Measurements from ENCODE around the gene DENND4A. TPM values are rescaled to one million over a fixed set of nuclear protein-coding genes. Genes with fewer than 3 reads are reported as not detected.

The DENND4A gene
- total and polyA plus RNA-seq, 9 of the 15 experiments (the other 6 are each of a cell fraction or from before 2014, with no cell fraction given) = 6.8 to 32.3 (median 19.9) TPM

GRCh38 chr15:65610871-65611718 lies 181.0 kb downstream of the DENND4A start, which contains the start of gene INTS14 (continued):
- TF ChIP-seq ZNF592 (IDR thresholded peaks at IDR 0.05) = peak; percentile 56; the same call in 1 of the 2 replicates
- TF ChIP-seq ZKSCAN3 (CRISPR knock-in tag; IDR thresholded peaks at IDR 0.05) = no peak
- TF ChIP-seq CSDE1 (IDR thresholded peaks at IDR 0.05) = peak in 1 of 2 experiments; percentile 18; a peak in 1 of 4 replicates
- TF ChIP-seq CHD1 (IDR thresholded peaks at IDR 0.05; ENCODE audit: low read length) = peak; percentile 1
- TF ChIP-seq NR4A1 (CRISPR knock-in tag; IDR thresholded peaks at IDR 0.05) = no peak
- peak; percentile 71; the same call in 1 of the 2 replicates for TF ChIP-seq NR4A1 (tag; IDR thresholded peaks at IDR 0.05)
- TF ChIP-seq TCFL5 (CRISPR knock-in tag; conservative IDR thresholded peaks at IDR 0.05) = no peak
- TF ChIP-seq SAP30 (IDR thresholded peaks at IDR 0.05; ENCODE audit: borderline replicate concordance, insufficient read depth, low read depth, low read length, poor library complexity, severe bottlenecking) = no peak
- 0 out of 2 replicates have a peak, but pooled peaks have one; percentile 5 for TF ChIP-seq ZNF644 (tag; IDR thresholded peaks at IDR 0.05; ENCODE audit: low read depth)
- TF ChIP-seq YY1 (IDR thresholded peaks at IDR 0.05; ENCODE audit: borderline replicate concordance in 1 of 3, control insufficient read depth in 1 of 3, extremely low read depth in 1 of 3, insufficient read depth in 3 of 3, insufficient read length in 1 of 3, insufficient replicate concordance in 2 of 3, low read depth in 1 of 3, low read length in 2 of 3) = peak in 2 of 3 experiments; percentile 87 to 88
- 0 out of 2 replicates have a peak, but pooled peaks have one; percentile 37 for TF ChIP-seq PATZ1 (CRISPR knock-in tag; IDR thresholded peaks at IDR 0.05; ENCODE audit: borderline replicate concordance)
- TF ChIP-seq MXD1 (CRISPR knock-in tag; IDR thresholded peaks at IDR 0.05; ENCODE audit: borderline replicate concordance, poor library complexity, severe bottlenecking) = no peak
- TF ChIP-seq CHAMP1 (IDR thresholded peaks at IDR 0.05) = peak; percentile 83; the same call in 1 of the 2 replicates
- TF ChIP-seq MYNN (IDR thresholded peaks at IDR 0.05) = peak; percentile 84; the same call in 1 of the 2 replicates
- TF ChIP-seq MYNN (CRISPR knock-in tag; IDR thresholded peaks at IDR 0.05) = no peak
- TF ChIP-seq GTF2E2 (tag; IDR thresholded peaks at IDR 0.05) = peak; percentile 96
